ENCODE measurements around the gene SLC39A9. TPM values are rescaled to one million over a fixed set of nuclear protein-coding genes. Genes with fewer than 3 reads are reported as not detected.

Gene SLC39A9
- total RNA-seq, 1 experiment from 2014 or later, result 80.8 TPM

GRCh38 chr14:69350892-69351291 lies 47.6 kb upstream of the SLC39A9 start:
- Histone ChIP-seq H4K20me1 (ENCODE audit: low read length) (no peaks in the 10 kb centered on the region), H3K9me2 (replicated peaks; ENCODE audit: low read length) (no peaks in the 10 kb centered on the region), H3K79me2 (ENCODE audit: low read length) (no peaks in the 10 kb centered on the region), H3K4me2 (ENCODE audit: low read length) (no peak overlapping the region), H3K27me3 (ENCODE audit: low read length) (no peaks in the 10 kb centered on the region; the same call in 1 of the 2 replicates), H3K27ac (ENCODE audit: low read length) (no peak overlapping the region), H3K36me3 (ENCODE audit: low read depth, low read length) (no peaks in the 10 kb centered on the region), H3F3A (ENCODE audit: low read length, unreplicated experiment) (no peaks in the 10 kb centered on the region), H3K9ac (ENCODE audit: low read length) (no peak overlapping the region), H3K4me3 (ENCODE audit: low read length) (no peak overlapping the region), H3K9me3 (ENCODE audit: low read length) (no peaks in the 10 kb centered on the region), H2AFZ (ENCODE audit: low read length) (no peak overlapping the region), H3K4me1 (ENCODE audit: insufficient read depth, low read length) (0 out of 2 replicates have a peak, but pooled peaks cover 4% of the 10 kb centered on the region)
- POLR2A ChIA-PET (ENCODE audit: unreplicated experiment), result no interaction called here
- DNase-seq (no peak), ATAC-seq (no peak)
- BruUV-seq (replicated peaks), result no TSS peak
- no peak for TF ChIP-seq CTCF (conservative IDR thresholded peaks at IDR 0.05; ENCODE audit: low read depth, low read length)
- TF ChIP-seq EZH2phosphoT487 (IDR thresholded peaks at IDR 0.05; ENCODE audit: borderline replicate concordance, low read length), result no peak
- intact Hi-C loops (cut with micrococcal nuclease), result no loop called here
- CTCF ChIA-PET, result interaction anchor here (1.0 to 1.1 kb wide), 2 partner anchors 34 to 63 kb away, joined by 3 to 4 read pairs; no protein-coding TSS in a partner anchor

GRCh38 chr14:69351385-69351784 lies 47.1 kb upstream of the SLC39A9 start:
- H3K9me2 ChIP-seq (replicated peaks; ENCODE audit: low read length), result no peaks in the 10 kb centered on the region
- H3K27me3 ChIP-seq (ENCODE audit: low read length), result no peaks in the 10 kb centered on the region; the same call in 1 of the 2 replicates
- no peaks in the 10 kb centered on the region for H3F3A ChIP-seq (ENCODE audit: low read length, unreplicated experiment)
- no peaks in the 10 kb centered on the region for H3K36me3 ChIP-seq (ENCODE audit: low read depth, low read length)
- CTCF ChIA-PET, result interaction anchor here (1.0 to 1.1 kb wide), 2 partner anchors 35 to 64 kb away, joined by 3 to 4 read pairs; no protein-coding TSS in a partner anchor
- no peak overlapping the region for H3K27ac ChIP-seq (ENCODE audit: low read length)
- BruUV-seq (replicated peaks), result no TSS peak
- TF ChIP-seq EZH2 (IDR thresholded peaks at IDR 0.05; ENCODE audit: low read length, unreplicated experiment) (no peak), EZH2phosphoT487 (IDR thresholded peaks at IDR 0.05; ENCODE audit: borderline replicate concordance, low read length) (no peak), CTCF (conservative IDR thresholded peaks at IDR 0.05; ENCODE audit: low read depth, low read length) (no peak)
- H3K4me2 ChIP-seq (ENCODE audit: low read length), result no peak overlapping the region
- intact Hi-C loops (cut with micrococcal nuclease), result no loop called here
- POLR2A ChIA-PET (ENCODE audit: unreplicated experiment), result no interaction called here
- H3K9me3 ChIP-seq (ENCODE audit: low read length), result no peaks in the 10 kb centered on the region
- H3K79me2 ChIP-seq (ENCODE audit: low read length), result no peaks in the 10 kb centered on the region
- no peak overlapping the region for H2AFZ ChIP-seq (ENCODE audit: low read length)
- H3K9ac ChIP-seq (ENCODE audit: low read length), result no peak overlapping the region
- no peak overlapping the region for H3K4me3 ChIP-seq (ENCODE audit: low read length)
- ATAC-seq (no peak), DNase-seq (no peak)
- H4K20me1 ChIP-seq (ENCODE audit: low read length), result no peaks in the 10 kb centered on the region
- 0 out of 2 replicates have a peak, but pooled peaks cover 7% of the 10 kb centered on the region for H3K4me1 ChIP-seq (ENCODE audit: insufficient read depth, low read length)

GRCh38 chr14:69351911-69352310 lies 46.6 kb upstream of the SLC39A9 start:
- TF ChIP-seq CTCF (conservative IDR thresholded peaks at IDR 0.05; ENCODE audit: low read depth, low read length), result no peak
- TF ChIP-seq EZH2phosphoT487 (IDR thresholded peaks at IDR 0.05; ENCODE audit: borderline replicate concordance, low read length), result no peak
- no peak for TF ChIP-seq EZH2 (IDR thresholded peaks at IDR 0.05; ENCODE audit: low read length, unreplicated experiment)
- ChIA-PET CTCF (interaction anchor here (1.0 kb wide), 1 partner anchor 35 kb away, joined by 3 read pairs; no protein-coding TSS in a partner anchor), POLR2A (ENCODE audit: unreplicated experiment) (interaction anchor here (0.6 kb wide), 1 partner anchor 104 kb away, joined by 3 read pairs; no protein-coding TSS in a partner anchor)
- Histone ChIP-seq H3K9me2 (replicated peaks; ENCODE audit: low read length) (no peaks in the 10 kb centered on the region), H3K4me3 (ENCODE audit: low read length) (no peak overlapping the region), H3K27ac (ENCODE audit: low read length) (no peak overlapping the region), H3K9me3 (ENCODE audit: low read length) (no peaks in the 10 kb centered on the region), H3K4me2 (ENCODE audit: low read length) (no peak overlapping the region), H2AFZ (ENCODE audit: low read length) (no peak overlapping the region), H3K4me1 (ENCODE audit: insufficient read depth, low read length) (0 out of 2 replicates have a peak, but pooled peaks cover 7% of the 10 kb centered on the region), H3K9ac (ENCODE audit: low read length) (no peak overlapping the region), H3K27me3 (ENCODE audit: low read length) (no peaks in the 10 kb centered on the region; the same call in 1 of the 2 replicates), H3K79me2 (ENCODE audit: low read length) (no peaks in the 10 kb centered on the region), H3K36me3 (ENCODE audit: low read depth, low read length) (no peaks in the 10 kb centered on the region), H4K20me1 (ENCODE audit: low read length) (no peaks in the 10 kb centered on the region), H3F3A (ENCODE audit: low read length, unreplicated experiment) (no peaks in the 10 kb centered on the region)
- intact Hi-C loops (cut with micrococcal nuclease), result no loop called here
- DNase-seq (no peak), ATAC-seq (no peak)
- BruUV-seq (replicated peaks), result no TSS peak
